HG03280 (cell line): Measurements from ENCODE around the gene DNAJC17.

ENCODE experiments used
- ATAC-seq: cut with Tn5 transposase; IDR thresholded peaks from one replicate; pipeline ENCODE4 v1.9.1; 2021; ENCODE audit warnings: mild to moderate bottlenecking, moderate library complexity; ENCODE audit not compliant: unreplicated experiment

Gene DNAJC17

DNA sequence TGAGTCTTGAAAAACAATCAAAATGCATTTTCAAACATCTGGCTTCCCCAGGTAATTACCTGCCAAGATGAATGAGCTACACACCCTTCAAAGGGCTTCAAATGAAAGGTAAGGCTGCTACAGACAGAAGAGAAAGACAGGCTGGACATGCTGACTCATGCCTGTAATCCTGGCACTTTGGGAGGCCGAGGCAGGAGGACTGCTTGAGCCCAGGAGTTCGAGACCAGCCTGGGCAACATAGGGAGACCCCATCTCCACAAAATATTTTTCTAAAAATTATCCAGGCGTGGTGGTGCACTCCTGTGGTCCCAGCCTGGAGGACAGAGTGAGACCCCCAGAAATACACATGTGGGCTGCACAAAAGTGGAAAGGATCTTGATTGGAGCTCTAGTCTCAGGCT, 14.9 kb downstream of the DNAJC17 start:
- ATAC-seq = no peak

- ATAC-seq = no peak
Observed at GRCh38 chr15:40790718-40791117, 16.6 kb downstream of the DNAJC17 start.

DNA sequence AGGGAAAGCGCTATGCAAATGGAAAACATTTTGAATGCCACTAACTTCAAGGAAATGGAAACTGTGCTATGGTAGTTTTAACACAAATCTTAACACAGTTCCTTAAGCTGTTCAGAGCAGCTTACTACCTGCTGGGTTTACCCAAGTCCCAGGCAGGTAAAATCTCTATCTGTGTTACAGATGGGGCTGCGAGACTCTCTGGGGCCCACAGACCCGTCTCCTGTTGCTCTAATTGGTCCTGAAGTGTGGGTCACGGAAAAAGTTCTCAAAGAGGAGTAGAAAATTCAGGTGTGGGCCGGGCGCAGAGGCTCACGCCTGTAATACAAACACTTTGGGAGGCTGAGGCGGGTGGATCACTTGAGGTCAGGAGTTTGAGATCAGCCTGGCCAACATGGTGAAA, 17.3 kb downstream of the DNAJC17 start:
- ATAC-seq = no peak

DNA sequence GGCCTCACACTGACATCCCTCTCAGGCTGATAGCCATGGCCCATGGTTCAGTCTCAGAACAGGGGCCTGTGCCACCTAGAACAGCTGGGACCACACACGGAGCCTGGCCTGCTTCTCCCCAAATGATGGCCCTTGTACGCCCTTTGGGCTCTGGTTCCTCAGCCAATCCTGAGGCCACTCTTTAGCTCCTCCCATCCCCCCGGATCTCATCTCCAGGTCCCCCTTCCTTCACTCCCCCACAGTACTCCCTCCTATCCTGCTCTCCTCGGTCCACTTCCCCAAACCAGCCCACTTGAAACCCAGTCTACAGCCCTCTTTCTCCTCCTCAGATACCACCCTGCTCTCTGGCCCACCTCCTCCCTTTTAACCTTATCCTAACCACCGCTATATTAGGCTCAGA, 18.2 kb downstream of the DNAJC17 start:
- ATAC-seq = no peak

GRCh38 chr15:40787991-40788390, 19.3 kb downstream of the DNAJC17 start:
- ATAC-seq = no peak

GRCh38 chr15:40787344-40787841, 19.9 kb downstream of the DNAJC17 start:
- ATAC-seq = no peak

GRCh38 chr15:40785814-40786213, 21.5 kb downstream of the DNAJC17 start:
- ATAC-seq = no peak

GRCh38 chr15:40785164-40785563, 22.1 kb downstream of the DNAJC17 start:
- ATAC-seq = no peak

DNA sequence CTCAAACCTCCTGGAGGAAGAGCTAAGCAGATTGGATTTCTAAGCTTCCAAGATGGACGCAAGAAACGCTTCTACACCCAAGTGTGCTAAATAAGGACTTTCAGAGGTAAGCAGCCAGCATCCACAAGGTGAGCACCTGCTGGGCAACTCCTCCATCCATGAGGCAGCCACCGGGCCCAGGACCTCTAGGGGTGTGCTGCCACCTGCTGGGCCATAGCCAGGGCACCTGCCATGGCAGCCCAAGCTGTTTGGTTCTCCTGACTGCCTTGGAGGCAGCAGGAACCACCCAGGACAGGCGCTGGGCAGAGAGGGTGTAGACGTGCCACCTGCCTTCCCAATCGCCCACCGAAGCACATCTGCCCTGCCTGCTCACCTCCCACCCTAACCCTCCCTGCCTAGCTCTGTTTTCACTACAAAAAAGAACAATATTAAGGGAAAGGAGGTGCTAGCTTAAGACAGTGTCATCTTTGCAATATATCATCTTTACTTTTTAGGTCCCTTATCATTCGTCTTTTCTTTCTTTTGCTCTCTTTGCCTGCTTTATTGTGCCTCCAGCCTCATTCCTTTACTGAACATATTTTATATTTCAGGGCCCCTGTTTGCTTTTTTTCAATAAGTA, 24.6 kb downstream of the DNAJC17 start:
- peak; percentile 79 for ATAC-seq

DNA sequence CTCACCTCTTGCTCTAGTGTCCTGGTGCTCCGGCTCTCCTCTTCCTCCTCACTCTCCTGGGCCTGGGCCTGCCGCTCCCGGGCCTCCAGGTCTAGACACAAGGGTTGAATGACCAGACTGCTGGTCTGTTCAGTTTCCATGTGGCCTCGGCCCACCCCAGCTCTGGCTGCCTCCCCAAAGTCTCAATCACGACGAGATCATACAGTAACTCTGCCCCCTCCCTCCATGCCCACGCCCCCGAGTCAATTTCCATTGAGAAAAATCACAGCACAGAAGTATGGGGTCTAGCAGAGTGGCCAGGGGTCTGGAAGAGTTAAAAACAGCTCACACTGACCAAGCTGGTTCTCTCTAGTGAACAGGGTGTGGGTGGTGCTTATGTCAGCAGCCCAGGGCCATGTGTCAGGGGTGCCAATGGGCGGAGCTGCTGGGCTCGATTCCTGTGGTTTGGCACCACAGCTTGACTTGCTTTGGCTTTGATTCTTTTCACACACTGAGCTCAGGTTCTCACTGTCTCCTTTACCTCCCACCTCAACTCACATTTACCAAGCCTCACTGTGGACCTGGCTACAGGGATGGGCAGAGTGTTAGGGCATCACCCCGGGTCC, 30.6 kb downstream of the DNAJC17 start:
- no peak for ATAC-seq

DNA sequence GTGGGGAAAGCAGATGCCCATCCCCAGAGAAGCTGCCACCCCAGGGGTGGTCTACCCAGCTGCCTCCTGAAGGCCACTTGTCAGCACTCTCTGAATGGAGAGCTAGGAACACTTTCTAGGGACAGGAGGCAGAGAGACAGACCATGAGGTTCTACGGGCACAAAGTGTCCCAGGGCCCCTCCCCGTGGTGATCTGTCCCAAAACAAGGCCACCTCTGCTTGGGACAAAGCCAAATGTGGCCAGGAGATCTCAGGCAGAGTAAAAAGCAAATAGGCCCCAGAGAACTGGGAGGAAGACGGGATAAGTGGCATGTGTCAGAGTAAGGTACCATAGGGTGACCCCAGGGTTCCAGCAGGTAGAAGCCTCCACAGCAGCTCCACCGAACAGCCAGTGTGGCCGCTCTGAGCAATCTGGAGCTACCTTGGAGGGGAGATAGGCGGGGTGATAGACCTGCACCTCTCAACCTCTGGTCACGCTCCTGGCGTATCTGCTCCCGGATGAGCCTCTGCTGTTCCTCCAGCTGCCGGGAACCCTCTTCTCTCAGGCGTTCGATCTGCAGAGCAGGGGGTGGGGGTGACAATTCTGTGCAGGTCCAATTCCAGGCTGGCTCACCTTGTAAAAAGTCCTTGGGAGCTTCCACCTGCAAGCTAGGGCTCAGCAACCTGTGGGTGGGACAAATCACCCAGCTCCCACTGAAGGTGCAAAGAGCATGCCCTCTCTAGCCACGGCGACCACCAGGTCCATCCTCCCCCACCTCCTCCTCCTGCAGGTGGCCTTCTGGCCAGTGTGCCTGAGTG, 31.3 kb downstream of the DNAJC17 start:
- ATAC-seq = no peak

DNA sequence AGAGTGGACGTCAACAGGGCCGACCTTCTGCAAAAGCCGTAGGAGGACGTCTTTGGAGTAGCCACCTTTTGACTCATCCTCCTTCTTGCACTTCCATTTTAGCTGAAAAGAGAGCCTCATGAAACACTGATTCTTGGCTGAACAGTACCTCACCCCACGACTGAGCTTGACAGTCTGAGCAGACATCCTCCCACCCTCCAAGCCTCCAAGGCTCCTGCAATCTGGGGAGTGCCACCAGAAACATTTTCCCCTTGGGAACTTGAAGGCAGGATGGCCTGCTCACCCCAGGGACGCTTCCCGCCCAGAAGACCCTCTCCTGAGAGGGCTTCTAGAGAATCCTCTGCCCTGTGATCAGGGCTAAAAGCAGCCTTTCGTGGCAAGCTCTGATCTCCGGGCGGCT, 32.3 kb downstream of the DNAJC17 start:
- ATAC-seq = no peak

DNA sequence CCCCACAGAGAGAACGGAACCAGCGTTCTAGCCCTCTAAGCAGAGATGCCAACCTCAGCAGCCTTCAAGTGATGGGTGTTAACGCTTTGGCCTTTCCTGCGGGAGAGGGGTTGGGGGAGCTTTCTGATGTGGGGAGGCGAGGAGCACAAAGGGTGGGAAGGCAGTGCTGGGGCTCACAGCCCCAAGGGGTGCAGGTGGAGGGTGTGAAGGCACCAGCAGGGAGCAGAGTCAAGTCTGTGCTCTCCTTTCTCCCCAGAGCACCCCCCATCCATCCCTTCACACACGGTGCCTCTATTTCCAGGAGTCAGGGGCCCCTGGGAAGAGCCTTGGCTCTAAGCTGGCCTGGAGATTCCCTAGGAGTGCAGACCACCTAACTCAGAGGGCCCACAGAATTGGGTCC, 33.4 kb downstream of the DNAJC17 start:
- no peak for ATAC-seq

- no peak for ATAC-seq
Observed at GRCh38 chr15:40773496-40773895, 33.8 kb downstream of the DNAJC17 start.

- no peak for ATAC-seq
Observed at GRCh38 chr15:40772014-40772413, 35.3 kb downstream of the DNAJC17 start.

DNA sequence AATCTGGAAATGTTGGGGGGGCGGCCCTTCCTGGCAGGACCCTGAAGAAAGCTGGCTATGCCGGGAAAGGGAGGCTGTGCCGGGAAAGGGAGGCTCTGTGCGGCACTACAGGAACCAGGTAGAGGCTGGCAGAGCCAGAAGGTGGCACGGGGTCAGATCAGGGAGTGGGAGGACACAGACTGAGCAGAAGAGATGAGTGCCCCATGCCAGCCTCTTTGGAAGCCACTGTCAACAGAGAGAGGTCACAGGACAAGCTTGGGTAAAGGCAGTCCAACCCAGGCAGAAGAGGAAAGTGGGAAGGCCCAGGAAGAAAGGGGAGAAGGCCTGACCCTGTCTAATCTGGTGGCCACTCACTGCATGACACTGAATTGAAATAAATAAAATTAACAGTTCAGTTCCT, 36.0 kb downstream of the DNAJC17 start:
- no peak for ATAC-seq

DNA sequence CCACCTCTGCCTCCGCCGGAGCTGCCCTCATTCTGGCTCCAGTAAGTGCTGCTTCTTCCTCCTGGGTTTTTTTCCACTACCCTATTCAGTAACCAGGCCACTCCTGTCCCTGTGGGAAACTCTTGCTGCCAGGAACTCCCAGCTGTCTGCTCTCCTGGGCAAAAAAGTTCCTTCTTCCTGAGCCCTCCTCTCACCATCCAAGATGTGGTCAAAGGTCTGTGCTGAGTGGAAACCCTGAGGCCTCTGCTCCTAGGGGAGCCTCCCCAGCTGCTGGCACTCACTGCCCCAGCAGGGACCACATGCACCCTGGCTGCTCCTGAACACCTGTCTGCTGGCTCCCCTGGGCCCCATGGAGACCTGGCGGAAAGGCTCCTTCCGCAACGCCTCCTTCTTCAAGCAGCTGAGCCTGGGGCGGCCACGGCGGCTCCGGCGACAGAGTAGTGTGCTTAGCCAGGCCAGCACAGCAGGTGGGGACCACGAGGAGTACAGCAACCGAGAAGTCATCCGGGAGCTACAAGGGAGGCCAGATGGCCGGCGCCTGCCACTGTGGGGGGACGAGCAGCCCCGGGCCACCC, 37.0 kb downstream of the DNAJC17 start:
- no peak for ATAC-seq

DNA sequence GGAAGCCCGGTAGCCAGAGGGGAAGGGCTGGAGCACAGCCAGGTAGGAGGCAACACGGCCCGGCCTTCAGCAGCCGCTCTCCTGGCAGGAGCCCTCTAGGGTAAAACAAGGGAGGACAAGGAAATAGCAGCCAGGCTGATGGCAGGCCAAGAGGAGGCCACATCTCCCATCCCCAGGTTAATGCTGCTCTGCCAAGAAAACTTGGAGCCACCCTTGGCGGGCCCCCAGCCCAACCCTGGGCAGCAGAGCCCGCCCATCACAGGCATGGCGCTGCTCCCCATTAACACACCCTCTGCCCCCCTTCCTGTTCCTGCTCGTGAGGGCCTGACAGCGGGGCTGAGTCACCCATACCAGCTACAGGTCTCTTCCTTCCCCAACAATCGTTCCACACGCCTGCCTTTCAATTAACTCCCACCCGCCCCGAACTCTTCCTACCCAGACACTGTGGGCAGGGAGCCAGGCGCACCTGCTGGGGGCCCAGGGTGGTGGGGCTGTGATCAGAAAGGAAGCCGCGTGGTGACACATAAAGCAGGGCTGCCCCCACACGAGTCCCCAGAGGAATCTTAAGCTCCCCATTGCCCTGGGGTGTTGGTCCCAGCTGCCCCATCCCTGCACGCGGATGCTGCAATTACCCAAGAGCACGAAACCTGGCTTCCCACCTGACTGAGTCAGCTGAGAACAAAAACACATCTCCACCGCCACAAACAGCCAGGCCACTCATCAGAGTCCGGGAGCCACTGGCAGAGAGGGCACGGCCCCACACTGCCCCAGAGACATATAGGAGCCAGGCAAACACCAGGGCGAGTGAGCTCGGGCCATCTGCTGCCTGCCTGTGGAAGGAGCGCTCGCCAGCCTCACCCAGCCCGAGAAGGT, 37.8 kb downstream of the DNAJC17 start, which contains the start of gene C15orf62:
Gene C15orf62 (plus strand): TSS at position 707 of the 873 bp plus-strand sequence. CDS start 516 bp downstream, outside the sequence.
- ATAC-seq = no peak

DNA sequence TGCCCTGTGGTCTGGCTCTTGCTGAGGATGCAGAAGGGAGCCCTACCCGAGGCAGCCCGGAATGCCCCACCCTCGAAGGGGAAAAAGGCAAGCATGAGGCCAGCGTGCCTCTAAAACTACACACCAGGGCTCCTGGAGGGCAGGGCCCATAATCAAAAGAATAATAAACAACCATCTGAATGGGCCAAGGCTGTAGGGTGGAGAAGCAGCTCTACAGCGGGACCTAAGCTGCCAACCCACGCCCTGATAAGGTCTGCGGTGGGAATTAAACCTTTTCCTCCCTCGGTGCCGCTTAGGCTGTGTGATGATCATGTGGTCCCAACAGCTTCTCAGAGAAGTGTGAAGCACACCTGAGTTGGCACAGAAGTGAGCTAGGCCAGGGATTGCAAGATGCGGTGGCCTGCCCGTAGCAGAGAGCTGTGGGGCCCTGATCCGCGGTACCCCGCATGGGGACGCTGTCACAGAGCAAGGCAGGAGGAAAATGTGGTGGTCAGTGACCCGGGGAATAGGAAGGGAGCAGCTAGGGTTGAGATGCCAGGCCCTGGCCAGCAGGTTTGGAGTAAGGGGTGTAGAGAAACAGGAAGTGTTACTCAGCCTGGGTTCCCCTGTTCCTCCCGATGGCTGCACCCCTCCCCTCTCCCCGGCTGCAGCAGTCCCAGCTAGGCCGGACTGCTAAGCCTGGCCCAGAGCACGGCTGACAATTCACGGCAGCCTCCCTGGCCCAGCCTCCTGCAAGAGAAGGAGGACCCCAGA, 38.6 kb downstream of the DNAJC17 start:
- ATAC-seq = no peak
